MM.1S (cell line): ENCODE results near the gene CYSRT1.

Experiments
- DNase-seq: peaks from one replicate; pipeline ENCODE4 v3.0.0-alpha.2; 2015
- H2AFZ ChIP-seq: fragments of 300-600 bp; sonication (generic); 2 replicates; pipeline ENCODE4 v1.6.0; 2016; ENCODE audit warnings: antibody characterized with exemption, low read length
- H3F3A ChIP-seq: fragments of 300-600 bp; sonication (generic); 2 replicates; pipeline ENCODE4 v1.6.1; 2016; ENCODE audit warnings: mild to moderate bottlenecking, antibody characterized with exemption, low read length, moderate library complexity, mixed read lengths; ENCODE audit not compliant: insufficient read depth
- H3K27ac ChIP-seq: fragments of 300-600 bp; sonication (generic); 2 replicates; pipeline ENCODE4 v1.5.1; 2016; ENCODE audit warnings: mild to moderate bottlenecking, low read length
- H3K27me3 ChIP-seq: fragments of 300-600 bp; sonication (generic); replicated peaks from 2 replicates; pipeline ENCODE4 v1.6.0; 2016; ENCODE audit warnings: low read length; ENCODE audit not compliant: insufficient read depth
- H3K36me3 ChIP-seq: fragments of 300-600 bp; sonication (generic); replicated peaks from 2 replicates; pipeline ENCODE4 v1.6.1; 2016; ENCODE audit warnings: mild to moderate bottlenecking, low read length, mixed read lengths; ENCODE audit not compliant: insufficient read depth
- H3K4me1 ChIP-seq: fragments of 300-600 bp; sonication (generic); 2 replicates; pipeline ENCODE4 v1.6.1; 2016; ENCODE audit warnings: low read length, mixed read lengths
- H3K4me2 ChIP-seq: fragments of 300-600 bp; sonication (generic); 2 replicates; pipeline ENCODE4 v1.6.0; 2016; ENCODE audit warnings: low read depth, low read length
- H3K4me3 ChIP-seq: fragments of 300-600 bp; sonication (generic); 2 replicates; pipeline ENCODE4 v1.5.1; 2016; ENCODE audit warnings: low read length, mixed read lengths
- H3K79me2 ChIP-seq: fragments of 300-600 bp; sonication (generic); 2 replicates; pipeline ENCODE4 v1.6.1; 2016; ENCODE audit warnings: mixed run types, low read length, mixed read lengths
- H3K9ac ChIP-seq: fragments of 300-600 bp; sonication (generic); 2 replicates; pipeline ENCODE4 v1.6.1; 2016; ENCODE audit warnings: low read length, mixed read lengths
- H3K9me2 ChIP-seq: fragments of 300-600 bp; sonication (generic); replicated peaks from 2 replicates; pipeline ENCODE4 v1.6.1; 2016; ENCODE audit warnings: mild to moderate bottlenecking, low read length, mixed read lengths; ENCODE audit not compliant: insufficient read depth
- H3K9me3 ChIP-seq: fragments of 300-600 bp; sonication (generic); replicated peaks from 2 replicates; pipeline ENCODE4 v1.6.1; 2016; ENCODE audit warnings: mild to moderate bottlenecking, low read length, mixed read lengths; ENCODE audit not compliant: insufficient read depth
- H4K20me1 ChIP-seq: fragments of 300-600 bp; sonication (generic); 2 replicates; pipeline ENCODE4 v1.6.1; 2016; ENCODE audit warnings: mild to moderate bottlenecking, low read length, moderate library complexity, mixed read lengths; ENCODE audit not compliant: insufficient read depth
- EZH2 ChIP-seq: fragments of 300-600 bp; sonication (generic); optimal IDR thresholded peaks from 2 replicates; pipeline ENCODE3; 2017; ENCODE audit warnings: low read depth, mild to moderate bottlenecking, antibody characterized with exemption, low read length, mixed read lengths
- EZH2phosphoT487 ChIP-seq: fragments of 300-600 bp; sonication (generic); IDR thresholded peaks from 2 replicates; pipeline ENCODE4 v1.6.1; 2018; ENCODE audit warnings: antibody characterized with exemption, low read length
- TF ChIP-seq, protein P1 (sequence below): fragments of 300-600 bp; sonication (generic); IDR thresholded peaks from 2 replicates; pipeline ENCODE4 v1.5.1; 2016; ENCODE audit warnings: antibody characterized with exemption, low read length, mixed read lengths

Gene CYSRT1

GRCh38 chr9:137178201-137178938, 46.6 kb upstream of the CYSRT1 start:
- no peaks in the 10 kb centered on the region; the same call in 1 of the 2 replicates for H3K27me3 ChIP-seq
- H2AFZ ChIP-seq: no peak overlapping the region
- H3K9ac ChIP-seq: no peak overlapping the region
- no peaks in the 10 kb centered on the region for H3K9me2 ChIP-seq
- no peaks in the 10 kb centered on the region for H3K9me3 ChIP-seq
- H3F3A ChIP-seq: peaks cover 10% of the 10 kb centered on the region; the same call in 1 of the 2 replicates
- H3K4me1 ChIP-seq: no peaks in the 10 kb centered on the region
- no peaks in the 10 kb centered on the region for H4K20me1 ChIP-seq
- TF ChIP-seq EZH2 (no peak), EZH2phosphoT487 (no peak)
- TF ChIP-seq, protein P1, sequence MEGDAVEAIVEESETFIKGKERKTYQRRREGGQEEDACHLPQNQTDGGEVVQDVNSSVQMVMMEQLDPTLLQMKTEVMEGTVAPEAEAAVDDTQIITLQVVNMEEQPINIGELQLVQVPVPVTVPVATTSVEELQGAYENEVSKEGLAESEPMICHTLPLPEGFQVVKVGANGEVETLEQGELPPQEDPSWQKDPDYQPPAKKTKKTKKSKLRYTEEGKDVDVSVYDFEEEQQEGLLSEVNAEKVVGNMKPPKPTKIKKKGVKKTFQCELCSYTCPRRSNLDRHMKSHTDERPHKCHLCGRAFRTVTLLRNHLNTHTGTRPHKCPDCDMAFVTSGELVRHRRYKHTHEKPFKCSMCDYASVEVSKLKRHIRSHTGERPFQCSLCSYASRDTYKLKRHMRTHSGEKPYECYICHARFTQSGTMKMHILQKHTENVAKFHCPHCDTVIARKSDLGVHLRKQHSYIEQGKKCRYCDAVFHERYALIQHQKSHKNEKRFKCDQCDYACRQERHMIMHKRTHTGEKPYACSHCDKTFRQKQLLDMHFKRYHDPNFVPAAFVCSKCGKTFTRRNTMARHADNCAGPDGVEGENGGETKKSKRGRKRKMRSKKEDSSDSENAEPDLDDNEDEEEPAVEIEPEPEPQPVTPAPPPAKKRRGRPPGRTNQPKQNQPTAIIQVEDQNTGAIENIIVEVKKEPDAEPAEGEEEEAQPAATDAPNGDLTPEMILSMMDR: no peak
- no peaks in the 10 kb centered on the region for H3K79me2 ChIP-seq
- no peak overlapping the region for H3K27ac ChIP-seq
- H3K36me3 ChIP-seq: no peaks in the 10 kb centered on the region
- no peak for DNase-seq
- H3K4me3 ChIP-seq: no peak overlapping the region
- no peak overlapping the region for H3K4me2 ChIP-seq

GRCh38 chr9:137178939-137179630, 45.9 kb upstream of the CYSRT1 start:
- no peaks in the 10 kb centered on the region for H3K4me1 ChIP-seq
- no peak overlapping the region for H3K27ac ChIP-seq
- H2AFZ ChIP-seq: no peak overlapping the region
- no peak overlapping the region for H3K4me3 ChIP-seq
- H3K9me2 ChIP-seq: no peaks in the 10 kb centered on the region
- no peaks in the 10 kb centered on the region for H3K9me3 ChIP-seq
- TF ChIP-seq EZH2: no peak
- TF ChIP-seq, protein P1: no peak
- no peak for TF ChIP-seq EZH2phosphoT487
- no peaks in the 10 kb centered on the region for H3K79me2 ChIP-seq
- DNase-seq: no peak
- H3K4me2 ChIP-seq: no peak overlapping the region
- no peaks in the 10 kb centered on the region; the same call in 1 of the 2 replicates for H3K27me3 ChIP-seq
- no peaks in the 10 kb centered on the region for H4K20me1 ChIP-seq
- peaks cover 10% of the 10 kb centered on the region; the same call in 1 of the 2 replicates for H3F3A ChIP-seq
- no peak overlapping the region for H3K9ac ChIP-seq
- H3K36me3 ChIP-seq: no peaks in the 10 kb centered on the region

DNA sequence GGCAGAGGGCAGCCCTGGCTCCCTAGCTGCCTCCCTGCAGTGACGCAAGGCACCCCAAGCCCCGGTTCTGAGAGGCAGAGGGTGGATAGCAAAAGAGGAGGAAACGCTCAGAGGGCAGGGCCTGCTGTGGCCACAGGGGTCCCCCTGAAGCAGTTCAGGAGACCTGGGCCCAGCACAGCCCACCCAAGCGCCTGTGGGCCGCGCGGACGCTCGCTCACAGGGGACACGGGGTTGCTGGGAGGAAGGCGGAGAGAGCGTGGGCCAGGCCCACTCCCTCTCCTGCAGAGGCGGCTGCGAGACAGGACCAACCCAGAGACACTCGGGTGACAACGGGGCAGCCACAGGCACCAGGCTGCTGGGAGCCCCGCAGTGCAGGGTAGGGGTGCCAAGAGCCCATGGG, 45.2 kb upstream of the CYSRT1 start:
- Histone ChIP-seq H3K79me2 (0 out of 2 replicates have a peak, but pooled peaks cover 1% of the 10 kb centered on the region), H3K9me3 (no peaks in the 10 kb centered on the region), H3K9me2 (no peaks in the 10 kb centered on the region), H4K20me1 (no peaks in the 10 kb centered on the region), H3K4me3 (no peak overlapping the region), H3K36me3 (no peaks in the 10 kb centered on the region), H3K27me3 (no peaks in the 10 kb centered on the region), H3K27ac (no peak overlapping the region), H3F3A (peaks cover 10% of the 10 kb centered on the region; the same call in 1 of the 2 replicates), H3K4me1 (no peaks in the 10 kb centered on the region), H3K9ac (no peak overlapping the region), H2AFZ (no peak overlapping the region), H3K4me2 (no peak overlapping the region)
- no peak for TF ChIP-seq EZH2
- DNase-seq: no peak

DNA sequence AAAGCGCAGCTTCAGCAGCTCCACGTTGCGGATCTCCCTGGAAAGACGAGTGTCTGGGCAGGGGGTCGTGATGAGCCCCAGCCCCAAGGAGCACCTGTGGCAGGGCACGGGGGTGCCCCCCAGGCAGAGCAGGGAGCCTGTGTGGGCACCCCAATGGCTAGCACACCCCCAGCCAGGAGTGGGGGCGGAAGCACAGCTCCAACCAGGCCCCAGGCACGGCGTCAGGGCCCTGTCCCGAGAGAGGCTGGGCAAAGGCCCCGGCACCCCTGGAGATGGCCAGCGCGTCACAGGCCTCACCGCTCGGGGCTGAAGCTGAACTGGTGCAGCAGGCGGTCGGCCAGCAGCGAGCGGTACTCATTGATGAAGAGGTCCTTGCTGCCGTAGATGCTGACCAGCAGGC, 44.5 kb upstream of the CYSRT1 start:
- no peaks in the 10 kb centered on the region for H3K4me1 ChIP-seq
- no peaks in the 10 kb centered on the region for H3K36me3 ChIP-seq

More for the DNA sequence above, 44.5 kb upstream of the CYSRT1 start:
- Histone ChIP-seq H3K9ac (no peak overlapping the region), H3K79me2 (peaks cover 9% of the 10 kb centered on the region; the same call in 1 of the 2 replicates), H3K4me3 (no peak overlapping the region), H4K20me1 (no peaks in the 10 kb centered on the region), H2AFZ (no peak overlapping the region), H3K9me3 (no peaks in the 10 kb centered on the region), H3F3A (peaks cover 10% of the 10 kb centered on the region; the same call in 1 of the 2 replicates), H3K27ac (no peak overlapping the region), H3K4me2 (no peak overlapping the region), H3K9me2 (no peaks in the 10 kb centered on the region), H3K27me3 (no peaks in the 10 kb centered on the region)
- TF ChIP-seq EZH2 (no peak), EZH2phosphoT487 (no peak)
- TF ChIP-seq, protein P1: no peak
- no peak for DNase-seq
